HG02588 (cell line): ENCODE data around the gene EPHB1.
"Not testable (repeated sequence)": the region's sequence is repeated elsewhere in the genome, so short reads cannot be mapped to it uniquely, and the experiment has no call there.

ENCODE experiments used
- ATAC-seq: cut with Tn5 transposase; IDR thresholded peaks from one replicate; pipeline ENCODE4 v1.9.1; 2021; ENCODE audit warnings: mild to moderate bottlenecking, moderate library complexity; ENCODE audit not compliant: unreplicated experiment

Gene EPHB1

GRCh38 chr3:135023996-135024658, 229.1 kb downstream of the EPHB1 start:
- peak; percentile 88 for ATAC-seq

GRCh38 chr3:135030768-135031615, 235.9 kb downstream of the EPHB1 start:
- not testable (repeated sequence) for ATAC-seq

- ATAC-seq, result no peak
Observed at GRCh38 chr3:135033737-135034136, 238.7 kb downstream of the EPHB1 start.

- no peak for ATAC-seq
Observed at GRCh38 chr3:135034291-135034768, 239.3 kb downstream of the EPHB1 start.

- ATAC-seq, result no peak
Observed at GRCh38 chr3:135034891-135035440, 239.9 kb downstream of the EPHB1 start.

- no peak for ATAC-seq
Observed at GRCh38 chr3:135038186-135038585, 243.1 kb downstream of the EPHB1 start.

- ATAC-seq, result not testable (repeated sequence)
Observed at GRCh38 chr3:135039536-135039935, 244.5 kb downstream of the EPHB1 start.

- no peak for ATAC-seq
Observed at GRCh38 chr3:135040321-135041240, 245.5 kb downstream of the EPHB1 start.

- no peak for ATAC-seq
Observed at GRCh38 chr3:135041601-135042000, 246.5 kb downstream of the EPHB1 start.

- no peak for ATAC-seq
Observed at GRCh38 chr3:135047061-135047460, 252.0 kb downstream of the EPHB1 start.

GRCh38 chr3:135050536-135050935, 255.5 kb downstream of the EPHB1 start:
- no peak for ATAC-seq

- ATAC-seq, result no peak
Observed at GRCh38 chr3:135051409-135051973, 256.4 kb downstream of the EPHB1 start.

- ATAC-seq, result no peak
Observed at GRCh38 chr3:135055449-135055848, 260.4 kb downstream of the EPHB1 start.

GRCh38 chr3:135056084-135056730, 261.1 kb downstream of the EPHB1 start:
- ATAC-seq, result no peak

GRCh38 chr3:135056733-135057310, 261.8 kb downstream of the EPHB1 start:
- ATAC-seq, result no peak

- no peak for ATAC-seq
Observed at GRCh38 chr3:135057996-135058395, 262.9 kb downstream of the EPHB1 start.

- no peak for ATAC-seq
Observed at GRCh38 chr3:135059580-135059979, 264.5 kb downstream of the EPHB1 start.

GRCh38 chr3:135066844-135067727, 272.0 kb downstream of the EPHB1 start:
- not testable (repeated sequence) for ATAC-seq
